Activated T-cell treated with anti-CD3 and anti-CD28 coated beads, Interleukin-2, amount 50 U/mL, for 72 hours (primary cell): ENCODE measurements around the gene CD109. TPM values are rescaled to one million over a fixed set of nuclear protein-coding genes. Genes with fewer than 3 reads are reported as not detected.
A peak's percentile ranks its signal among the peaks of the same experiment; 100 is the strongest.
"Not testable (repeated sequence)": the region's sequence is repeated elsewhere in the genome, so short reads cannot be mapped to it uniquely, and the experiment has no call there.

Experiments
- ATAC-seq, 2 donors: fragments of 150-1000 bp; cut with Tn5 transposase; replicated peaks in 1 of 2; 2 replicates each; pipeline ENCODE4 v1.10.0; 2021; ENCODE audit warnings: moderate library complexity in 2 of 2, mild to moderate bottlenecking in 1 of 2
- DNase-seq, 2 donors: peaks; one replicate each; pipeline ENCODE4 v3.0.0; 2021 to 2022; ENCODE audit warnings: mixed read lengths in 1 of 2
- H3K27ac Mint-ChIP-seq: one replicate; pipeline ENCODE4 v1.8.0; 2022; ENCODE audit warnings: mild to moderate bottlenecking, moderate library complexity, mixed read lengths
- H3K27me3 Mint-ChIP-seq: one replicate; pipeline ENCODE4 v1.8.0; 2022; ENCODE audit warnings: low read depth, mixed read lengths
- H3K36me3 Mint-ChIP-seq, 2 donors: one replicate each; pipeline ENCODE4 v1.8.0; 2022; ENCODE audit warnings: mixed read lengths in 2 of 2, mild to moderate bottlenecking in 1 of 2; ENCODE audit not compliant: insufficient read depth in 2 of 2
- H3K4me1 Mint-ChIP-seq: one replicate; pipeline ENCODE4 v1.8.0; 2022; ENCODE audit warnings: low read depth, mixed read lengths
- H3K4me3 Mint-ChIP-seq, 2 donors: one replicate each; pipeline ENCODE4 v1.8.0; 2022; ENCODE audit warnings: mild to moderate bottlenecking in 2 of 2, mixed read lengths in 2 of 2, moderate library complexity in 2 of 2
- H3K9me3 Mint-ChIP-seq, 2 donors: one replicate each; pipeline ENCODE4 v1.8.0; 2022; ENCODE audit warnings: mixed read lengths in 2 of 2
- total RNA-seq, 2 donors: library from RNA; stranded (reverse); gene quantifications; one replicate each; pipeline ENCODE4 v1.2.3, GENCODE V29; 2022

The CD109 gene
- total RNA-seq, 2 donors from 2014 or later = 14.9 to 21.6 TPM

DNA sequence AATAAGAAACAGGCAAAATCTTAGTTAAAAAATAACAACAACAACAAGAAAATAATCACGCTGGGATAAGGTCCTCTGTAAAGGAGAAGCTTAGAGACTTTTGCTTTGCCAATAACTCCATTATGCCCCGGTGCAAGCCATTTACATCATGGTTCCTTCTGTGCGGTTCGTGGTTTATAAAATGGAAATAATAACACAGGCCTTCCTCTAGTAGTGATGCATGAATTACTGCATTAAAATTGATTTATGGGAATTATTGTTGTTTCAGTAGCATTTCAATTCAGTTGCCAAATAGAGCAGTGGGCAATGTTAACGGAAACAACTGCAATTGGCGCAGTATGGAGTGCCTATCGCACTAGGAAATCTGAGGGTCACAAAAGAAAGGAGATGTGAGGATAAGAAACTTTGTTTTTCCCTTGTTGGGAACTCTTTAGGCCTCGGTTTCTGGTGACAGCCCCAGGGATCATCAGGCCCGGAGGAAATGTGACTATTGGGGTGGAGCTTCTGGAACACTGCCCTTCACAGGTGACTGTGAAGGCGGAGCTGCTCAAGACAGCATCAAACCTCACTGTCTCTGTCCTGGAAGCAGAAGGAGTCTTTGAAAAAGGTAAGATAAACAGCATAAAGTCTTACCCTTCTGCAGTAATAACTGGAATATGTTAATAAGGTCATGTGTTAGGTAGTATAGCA lies 1.1 kb downstream of the CD109 start:
- Mint-ChIP-seq H3K4me3 (peak overlapping the region; percentile 90 to 93), H3K27me3 (peaks cover 6% of the 10 kb centered on the region), H3K27ac (peak overlapping the region; percentile 95), H3K36me3 (peaks cover 12 to 40% of the 10 kb centered on the region in 2 donors), H3K4me1 (peaks cover 46% of the 10 kb centered on the region), H3K9me3 (peaks cover 0 to 1% of the 10 kb centered on the region in 2 donors)
- ATAC-seq (no peak), DNase-seq (peak in 1 of 2 donors; percentile 9)

DNA sequence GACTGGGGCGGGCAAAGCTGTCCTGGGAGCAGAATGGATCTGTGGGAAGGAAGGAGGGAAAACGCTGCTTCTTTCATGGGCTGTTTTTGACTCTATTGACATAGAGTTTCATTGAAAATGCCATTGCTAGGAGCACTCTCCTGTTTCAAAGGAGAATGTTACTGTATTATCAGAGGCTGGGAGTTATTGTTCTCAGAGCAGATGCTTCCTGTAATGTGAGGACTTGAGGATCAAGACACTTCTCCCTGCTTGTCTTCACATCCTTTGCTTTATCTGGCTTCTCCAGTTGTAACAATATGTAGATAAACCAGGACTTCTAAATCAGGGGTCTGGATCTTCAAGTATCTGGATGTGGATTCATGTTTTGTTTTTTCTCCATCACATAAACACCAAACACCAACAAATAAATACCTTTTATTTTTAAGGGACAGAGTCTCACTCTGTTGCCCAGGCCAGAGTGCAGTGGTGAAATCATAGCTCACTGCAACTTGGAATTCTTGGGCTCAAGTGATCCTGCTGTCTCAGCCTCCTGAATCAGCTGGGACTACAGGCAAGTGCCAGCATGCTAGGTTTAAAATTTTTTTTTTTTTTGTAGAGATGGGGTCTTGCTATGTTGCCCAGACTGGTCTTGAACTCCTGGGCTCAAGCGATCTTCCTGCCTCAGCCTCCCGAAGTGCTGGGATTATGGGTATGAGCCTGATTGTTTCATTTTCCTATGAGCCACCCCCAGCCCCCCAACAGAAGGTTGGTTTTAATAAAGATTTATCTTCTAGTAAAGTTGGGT lies 3.9 kb downstream of the CD109 start:
- DNase-seq = no peak
- Mint-ChIP-seq H3K4me3 (no peak overlapping the region), H3K9me3 (no peaks in the 10 kb centered on the region), H3K4me1 (peaks cover 38% of the 10 kb centered on the region), H3K36me3 (peaks cover 9 to 35% of the 10 kb centered on the region in 2 donors), H3K27ac (peak overlapping the region; percentile 85), H3K27me3 (peaks cover 6% of the 10 kb centered on the region)
- no peak for ATAC-seq

DNA sequence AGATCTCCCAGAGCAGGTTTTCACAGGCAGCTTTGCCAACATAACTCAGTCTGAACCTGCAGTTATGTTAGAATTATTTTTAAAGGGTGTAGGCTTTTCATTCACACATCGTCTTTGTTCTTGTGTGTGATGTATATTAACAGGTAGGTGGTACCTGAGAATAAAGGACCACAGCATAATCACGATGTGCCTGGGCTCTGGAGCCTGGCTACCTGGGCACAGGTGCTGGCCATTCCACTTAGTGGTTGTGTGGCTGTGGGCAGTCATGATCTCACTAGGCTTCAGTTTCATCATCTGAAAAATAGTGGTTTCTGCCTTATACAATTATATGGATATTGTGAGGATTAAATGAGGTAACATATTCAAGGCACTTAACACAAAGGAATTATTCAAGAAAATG lies 6.4 kb downstream of the CD109 start:
- Mint-ChIP-seq H3K4me3 (peak overlapping the region in 1 of 2 donors; percentile 23), H3K27ac (no peak overlapping the region), H3K27me3 (peaks cover 6% of the 10 kb centered on the region), H3K36me3 (peaks cover 7 to 30% of the 10 kb centered on the region in 2 donors), H3K9me3 (no peaks in the 10 kb centered on the region), H3K4me1 (peaks cover 24% of the 10 kb centered on the region)
- ATAC-seq (no peak), DNase-seq (no peak)

DNA sequence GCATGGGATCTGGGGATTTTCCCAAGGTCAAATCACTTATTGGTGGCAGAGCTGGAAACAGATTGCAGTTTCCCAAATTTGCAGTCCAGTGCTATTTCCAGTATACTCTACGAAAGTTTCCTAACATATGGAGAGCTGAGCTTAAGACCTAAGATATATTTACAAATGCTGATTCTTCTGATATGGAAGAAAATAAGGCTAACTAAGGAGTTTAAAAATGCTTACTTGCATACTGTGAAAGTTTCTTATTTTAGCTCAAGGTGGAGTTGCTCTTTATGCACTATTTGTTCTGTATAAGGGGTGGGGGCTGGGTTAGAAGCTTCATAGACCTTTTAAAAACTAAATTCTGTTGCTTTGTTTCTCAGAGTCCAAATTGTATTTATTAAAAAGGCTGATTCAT lies 7.5 kb downstream of the CD109 start:
- peaks cover 3 to 22% of the 10 kb centered on the region in 2 donors for H3K36me3 Mint-ChIP-seq
- no peak for ATAC-seq
- H3K9me3 Mint-ChIP-seq = no peaks in the 10 kb centered on the region
- peaks cover 14% of the 10 kb centered on the region for H3K4me1 Mint-ChIP-seq
- no peaks in the 10 kb centered on the region for H3K27me3 Mint-ChIP-seq
- no peak overlapping the region for H3K27ac Mint-ChIP-seq
- H3K4me3 Mint-ChIP-seq = no peak overlapping the region
- DNase-seq = no peak

DNA sequence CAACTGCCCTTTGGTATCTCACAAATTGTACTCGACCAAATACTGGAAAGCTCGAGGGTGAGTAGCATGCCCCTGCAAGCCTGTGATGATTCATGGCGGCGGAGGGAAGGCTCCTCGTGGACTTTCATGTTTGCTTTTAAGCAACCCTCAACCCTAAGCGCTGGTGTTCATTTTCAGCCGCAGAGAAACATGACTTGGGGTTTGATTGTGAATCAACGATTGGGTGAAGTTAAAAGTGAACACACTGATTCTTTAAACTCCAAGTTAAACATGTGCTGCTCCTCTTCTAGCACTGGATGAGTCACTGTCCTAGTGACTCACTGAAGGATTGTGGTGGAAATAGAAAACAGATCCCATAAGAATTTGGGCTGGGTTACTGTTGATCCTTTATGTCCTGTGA lies 8.3 kb downstream of the CD109 start:
- no peak overlapping the region for H3K27ac Mint-ChIP-seq
- H3K36me3 Mint-ChIP-seq = peaks cover 2 to 18% of the 10 kb centered on the region in 2 donors
- H3K9me3 Mint-ChIP-seq = no peaks in the 10 kb centered on the region
- no peaks in the 10 kb centered on the region for H3K27me3 Mint-ChIP-seq
- peaks cover 10% of the 10 kb centered on the region for H3K4me1 Mint-ChIP-seq
- DNase-seq (peak; percentile 50 to 76), ATAC-seq (peak; percentile 91 to 94)
- peak overlapping the region in 1 of 2 donors; percentile 29 for H3K4me3 Mint-ChIP-seq

DNA sequence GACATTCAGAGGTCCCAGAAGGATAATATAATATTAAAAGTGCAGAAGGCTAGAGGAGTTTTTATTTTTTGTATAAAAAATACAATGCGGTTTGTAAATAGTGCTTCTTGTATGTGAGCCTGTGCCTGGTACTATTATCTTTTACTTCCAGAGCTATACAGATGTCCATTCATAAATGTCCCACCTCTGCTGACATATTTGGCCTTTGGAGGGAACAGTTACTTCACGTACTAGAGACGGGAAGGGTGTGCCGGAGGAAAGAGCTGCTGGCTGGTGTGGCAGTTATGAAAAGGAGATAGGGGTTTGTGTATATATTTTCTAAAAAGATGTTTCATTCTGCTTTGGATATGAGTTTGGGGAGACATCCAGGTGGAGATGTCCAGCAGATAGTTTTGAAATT lies 8.8 kb downstream of the CD109 start:
- Mint-ChIP-seq H3K4me1 (peaks cover 4% of the 10 kb centered on the region), H3K27me3 (no peaks in the 10 kb centered on the region), H3K9me3 (no peaks in the 10 kb centered on the region), H3K4me3 (no peak overlapping the region), H3K36me3 (peaks cover 2 to 20% of the 10 kb centered on the region in 2 donors), H3K27ac (no peak overlapping the region)
- ATAC-seq (no peak), DNase-seq (no peak)

DNA sequence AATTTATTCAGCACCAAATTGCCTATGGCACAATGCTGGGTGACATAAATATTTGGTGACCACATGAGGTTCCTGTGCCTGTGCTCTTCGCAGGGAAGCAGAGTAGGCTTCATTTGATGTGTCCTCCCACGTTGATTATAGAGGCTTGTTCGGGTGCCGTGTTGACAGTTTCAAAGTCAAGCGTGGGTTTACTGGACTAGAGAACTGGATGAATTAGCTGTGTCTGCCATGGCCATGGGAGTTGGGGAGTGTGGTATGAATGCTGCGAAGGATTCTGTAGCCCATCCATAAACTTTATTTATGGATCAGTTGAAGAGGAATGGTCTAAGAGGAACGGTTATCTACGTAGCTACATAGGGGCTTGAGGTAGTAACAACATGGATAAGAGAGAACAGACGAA lies 11.0 kb downstream of the CD109 start:
- no peaks in the 10 kb centered on the region for H3K9me3 Mint-ChIP-seq

DNA sequence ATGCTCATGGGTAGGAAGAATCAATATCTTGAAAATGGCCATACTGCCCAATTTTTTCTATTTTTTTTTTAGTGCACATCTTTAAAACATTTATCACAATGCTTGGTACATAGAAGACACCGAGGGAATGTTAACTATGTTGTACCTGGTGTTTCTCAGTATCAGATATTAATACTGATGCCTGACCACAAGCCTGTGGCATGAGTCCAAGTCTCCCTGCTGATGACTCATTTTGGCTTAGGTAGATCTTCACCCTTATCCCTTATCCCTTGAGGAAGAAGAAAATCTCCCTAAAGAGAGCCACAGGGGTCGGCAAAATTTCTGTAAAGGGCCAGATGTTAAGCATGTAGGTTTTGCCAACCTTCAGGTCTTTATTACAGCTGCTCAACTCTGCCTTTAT lies 14.5 kb downstream of the CD109 start:
- peaks cover 25% of the 10 kb centered on the region for H3K4me1 Mint-ChIP-seq
- no peak overlapping the region for H3K4me3 Mint-ChIP-seq
- H3K27me3 Mint-ChIP-seq = no peaks in the 10 kb centered on the region
- ATAC-seq (no peak), DNase-seq (no peak)
- H3K27ac Mint-ChIP-seq = no peak overlapping the region
- H3K9me3 Mint-ChIP-seq = no peaks in the 10 kb centered on the region
- H3K36me3 Mint-ChIP-seq = peaks cover 0 to 11% of the 10 kb centered on the region in 2 donors

More for the DNA sequence above, 11.0 kb downstream of the CD109 start:
- Mint-ChIP-seq H3K4me3 (no peak overlapping the region), H3K36me3 (peaks cover 0 to 11% of the 10 kb centered on the region in 2 donors), H3K27ac (no peak overlapping the region), H3K4me1 (no peaks in the 10 kb centered on the region), H3K27me3 (no peaks in the 10 kb centered on the region)
- ATAC-seq (no peak), DNase-seq (no peak)

DNA sequence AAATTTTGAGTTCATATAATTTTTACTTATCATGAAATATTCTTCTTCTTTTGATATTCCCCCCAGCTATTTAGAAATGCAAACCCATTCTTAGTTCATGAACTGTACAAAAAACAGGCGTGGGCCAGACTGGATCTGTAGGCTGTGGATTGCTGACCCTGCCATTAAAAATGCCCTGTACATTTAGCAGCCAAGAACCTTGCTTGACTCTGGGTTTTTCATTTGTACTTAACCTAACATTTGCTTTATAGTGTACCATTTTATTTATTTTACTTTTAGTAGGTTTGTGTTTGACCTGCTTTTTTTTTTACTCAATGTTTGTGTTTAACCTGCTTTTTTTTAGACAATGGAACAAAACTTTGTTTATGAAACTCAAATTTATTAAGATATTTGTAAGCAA lies 14.9 kb downstream of the CD109 start:
- ATAC-seq (no peak), DNase-seq (no peak)
- peaks cover 25% of the 10 kb centered on the region for H3K4me1 Mint-ChIP-seq
- H3K27me3 Mint-ChIP-seq = no peaks in the 10 kb centered on the region
- H3K36me3 Mint-ChIP-seq = peaks cover 0 to 11% of the 10 kb centered on the region in 2 donors
- H3K4me3 Mint-ChIP-seq = no peak overlapping the region
- no peak overlapping the region for H3K27ac Mint-ChIP-seq
- no peaks in the 10 kb centered on the region for H3K9me3 Mint-ChIP-seq

DNA sequence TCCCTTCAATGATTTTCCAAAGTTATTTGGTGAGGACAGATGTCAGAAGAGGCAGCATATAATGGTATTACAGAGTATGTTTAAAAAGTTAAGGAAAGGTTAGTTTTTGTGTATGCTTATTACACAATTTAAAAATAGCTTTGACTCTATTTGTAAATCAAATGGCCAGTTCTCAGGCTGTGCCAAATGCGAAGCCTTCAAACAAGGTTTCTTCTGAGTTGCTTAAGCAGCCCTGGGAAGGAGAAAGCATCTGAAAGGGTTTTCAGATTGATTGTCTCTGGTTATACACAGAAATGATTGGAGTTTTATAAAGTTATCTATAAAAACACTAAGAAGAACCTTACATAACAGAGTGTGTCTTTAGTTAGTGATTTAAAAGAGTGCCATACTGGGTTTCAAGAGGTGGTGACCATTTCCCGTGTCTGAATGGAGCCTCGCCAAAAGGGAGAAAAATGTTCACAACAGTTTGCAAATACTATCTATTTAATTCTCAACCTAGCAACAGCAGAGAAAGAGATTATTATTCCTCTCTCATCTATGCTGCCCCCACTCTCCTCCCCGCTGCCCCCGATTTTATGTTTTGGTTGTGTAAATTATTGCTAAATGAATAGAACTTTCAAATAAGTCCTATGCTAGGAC lies 16.7 kb downstream of the CD109 start:
- Mint-ChIP-seq H3K27me3 (no peaks in the 10 kb centered on the region), H3K9me3 (no peaks in the 10 kb centered on the region), H3K36me3 (peaks cover 0 to 11% of the 10 kb centered on the region in 2 donors), H3K4me3 (no peak overlapping the region), H3K27ac (no peak overlapping the region), H3K4me1 (peaks cover 25% of the 10 kb centered on the region)
- ATAC-seq (no peak), DNase-seq (no peak)

DNA sequence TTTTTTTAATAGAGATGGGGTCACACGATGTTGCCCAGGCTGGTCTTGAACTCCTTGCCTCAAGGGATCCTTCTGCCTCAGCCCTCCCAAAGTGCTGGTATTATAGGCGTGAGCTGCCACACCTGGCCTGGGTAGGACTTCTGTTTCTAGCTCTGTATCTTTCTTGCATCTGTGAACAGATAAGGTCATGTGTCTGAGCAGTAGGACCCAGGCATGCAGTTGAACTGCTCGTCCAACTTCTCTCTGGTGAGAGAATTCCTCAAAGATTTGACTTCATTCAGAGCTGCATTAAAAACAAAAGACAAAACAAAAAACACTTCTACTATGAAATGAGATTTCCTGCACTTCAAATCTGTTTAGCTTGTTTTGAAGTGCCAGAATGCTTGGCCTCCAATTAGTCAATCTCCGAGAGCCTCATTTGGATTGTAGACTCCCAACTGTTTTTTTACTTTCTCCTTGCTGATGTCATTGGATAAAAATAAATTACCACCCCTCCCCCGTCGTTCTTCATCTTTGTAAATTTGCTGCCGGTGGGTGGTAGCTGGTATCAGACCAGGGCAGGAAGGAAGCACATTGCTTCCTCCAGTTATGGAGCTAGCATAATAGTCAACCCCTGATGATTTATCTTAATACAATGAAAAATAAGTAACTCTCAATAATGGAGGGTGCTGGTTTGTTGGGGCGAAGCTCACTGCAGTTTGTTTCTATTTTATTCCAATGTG lies 17.6 kb downstream of the CD109 start:
- DNase-seq = no peak
- peaks cover 32% of the 10 kb centered on the region for H3K4me1 Mint-ChIP-seq
- no peaks in the 10 kb centered on the region for H3K9me3 Mint-ChIP-seq
- H3K27me3 Mint-ChIP-seq = no peaks in the 10 kb centered on the region
- H3K27ac Mint-ChIP-seq = no peak overlapping the region
- H3K36me3 Mint-ChIP-seq = peaks cover 2 to 13% of the 10 kb centered on the region in 2 donors
- ATAC-seq = no peak
- no peak overlapping the region for H3K4me3 Mint-ChIP-seq

DNA sequence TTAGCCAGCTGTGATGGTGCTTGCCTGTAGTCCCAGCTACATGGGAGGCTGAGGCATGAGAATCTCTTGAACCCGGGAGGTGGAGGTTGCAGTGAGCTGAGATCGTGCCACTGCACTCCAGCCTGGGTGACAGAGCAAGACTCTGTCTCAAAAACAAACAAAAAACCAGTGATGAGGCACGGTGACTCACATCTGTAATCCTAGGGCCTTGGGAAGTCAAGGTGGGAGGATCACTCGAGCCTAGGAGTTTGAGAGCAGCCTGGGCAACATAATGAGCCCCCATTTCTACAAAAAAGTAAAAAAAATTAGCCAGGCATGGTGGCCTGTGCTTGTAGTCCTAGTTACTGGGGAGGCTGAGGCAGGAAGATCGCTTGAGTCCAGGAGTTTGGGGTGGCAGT lies 19.1 kb downstream of the CD109 start:
- H3K4me1 Mint-ChIP-seq = peaks cover 37% of the 10 kb centered on the region
- not testable (repeated sequence) for H3K27me3 Mint-ChIP-seq, H3K27ac Mint-ChIP-seq, H3K9me3 Mint-ChIP-seq, DNase-seq, H3K4me3 Mint-ChIP-seq
- peaks cover 2 to 13% of the 10 kb centered on the region in 2 donors for H3K36me3 Mint-ChIP-seq
- ATAC-seq = peak in 1 of 2 donors; percentile 49

DNA sequence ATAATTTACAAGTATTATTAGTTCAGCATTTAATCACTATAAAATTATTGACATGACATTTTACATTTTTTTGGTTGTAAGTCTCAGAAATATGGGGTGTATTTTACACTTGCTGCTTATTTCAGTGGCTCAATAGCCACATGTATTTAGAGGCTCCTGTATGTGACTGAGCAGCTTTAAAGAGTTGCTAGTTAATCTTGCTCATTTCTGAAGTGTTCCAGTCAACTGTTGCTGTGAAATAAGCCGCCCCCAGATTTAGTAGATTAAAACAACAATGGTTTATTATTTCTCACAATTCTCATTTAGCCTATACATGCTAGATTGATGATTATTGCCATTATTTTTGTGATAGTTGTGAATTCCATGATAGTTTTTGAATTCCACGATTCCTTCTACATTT lies 23.0 kb downstream of the CD109 start:
- Mint-ChIP-seq H3K36me3 (peaks cover 7 to 11% of the 10 kb centered on the region in 2 donors), H3K4me3 (no peak overlapping the region), H3K27me3 (no peaks in the 10 kb centered on the region), H3K9me3 (no peaks in the 10 kb centered on the region), H3K27ac (no peak overlapping the region), H3K4me1 (peaks cover 41% of the 10 kb centered on the region)
- no peak for ATAC-seq
- no peak for DNase-seq
